Stimulated activated CD8-positive, alpha-beta memory T cell treated with anti-CD3 and anti-CD28 coated beads, Interleukin-12 subunit alpha, Interleukin-12 subunit beta, amount 100 ng/mL, for 1 hour (primary cell): Measurements from ENCODE around the gene NIN.

Source experiments
- DNase-seq: peaks from one replicate; pipeline ENCODE4 v3.0.0-alpha.2; 2020; ENCODE audit warnings: low read depth

NIN gene

GRCh38 chr14:50792051-50792477 is 38.9 kb downstream of the NIN start:
- DNase-seq, result no peak

- no peak for DNase-seq
Observed at GRCh38 chr14:50791201-50791600, 39.8 kb downstream of the NIN start.

DNA sequence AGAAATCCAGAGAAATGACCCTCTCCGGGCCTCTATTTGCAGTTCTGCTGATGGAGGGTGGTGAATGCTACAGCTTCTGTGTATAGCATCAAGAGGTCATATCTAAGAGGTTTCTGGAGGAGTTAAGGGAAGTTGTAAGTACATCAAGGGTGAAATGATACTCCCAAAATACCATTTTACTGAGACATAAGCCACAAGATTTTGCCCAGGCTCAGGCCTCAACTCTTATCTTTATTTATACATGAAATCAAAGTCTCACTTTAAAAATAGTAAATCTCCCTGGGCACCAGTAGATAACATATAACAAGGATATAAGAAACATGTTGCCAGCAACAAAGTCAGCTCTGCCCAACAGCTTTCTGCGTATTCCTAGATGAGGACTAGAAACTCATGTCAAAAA is 40.4 kb downstream of the NIN start:
- DNase-seq, result no peak

DNA sequence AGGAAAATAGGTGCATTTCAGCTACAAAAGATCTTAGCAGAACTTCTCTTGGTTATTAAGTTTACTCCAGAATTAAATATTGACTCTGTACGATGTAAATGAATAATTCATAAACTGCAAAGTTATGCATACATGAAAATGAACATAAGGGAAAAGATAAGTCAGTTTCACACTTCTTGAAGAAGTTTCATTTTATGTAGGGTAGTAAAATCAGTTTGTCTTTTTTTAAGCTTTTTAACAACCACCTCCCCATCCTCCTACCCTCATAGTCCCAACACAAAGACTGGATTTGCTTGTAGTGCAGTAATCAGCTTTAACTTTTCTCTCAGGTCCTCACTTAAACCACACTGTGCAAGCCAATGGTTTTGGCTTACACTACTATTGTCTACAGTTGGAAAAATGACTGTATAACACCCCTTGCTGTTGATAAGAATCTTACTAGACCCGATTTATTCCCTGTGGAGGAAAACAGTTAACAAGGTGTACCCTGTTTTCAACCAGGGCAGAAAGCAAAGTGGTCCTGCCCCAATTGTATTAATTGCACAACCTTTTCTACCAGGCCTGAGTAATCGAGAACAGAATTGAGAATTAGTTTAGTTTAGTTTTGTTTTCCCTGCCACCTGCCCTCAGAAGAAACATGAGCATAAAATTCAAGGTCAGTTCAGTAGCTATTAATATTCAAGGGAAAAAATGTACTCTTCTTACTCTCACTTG is 44.1 kb downstream of the NIN start:
- no peak for DNase-seq

- DNase-seq, result no peak
Observed at GRCh38 chr14:50785457-50786063, 45.4 kb downstream of the NIN start.

DNA sequence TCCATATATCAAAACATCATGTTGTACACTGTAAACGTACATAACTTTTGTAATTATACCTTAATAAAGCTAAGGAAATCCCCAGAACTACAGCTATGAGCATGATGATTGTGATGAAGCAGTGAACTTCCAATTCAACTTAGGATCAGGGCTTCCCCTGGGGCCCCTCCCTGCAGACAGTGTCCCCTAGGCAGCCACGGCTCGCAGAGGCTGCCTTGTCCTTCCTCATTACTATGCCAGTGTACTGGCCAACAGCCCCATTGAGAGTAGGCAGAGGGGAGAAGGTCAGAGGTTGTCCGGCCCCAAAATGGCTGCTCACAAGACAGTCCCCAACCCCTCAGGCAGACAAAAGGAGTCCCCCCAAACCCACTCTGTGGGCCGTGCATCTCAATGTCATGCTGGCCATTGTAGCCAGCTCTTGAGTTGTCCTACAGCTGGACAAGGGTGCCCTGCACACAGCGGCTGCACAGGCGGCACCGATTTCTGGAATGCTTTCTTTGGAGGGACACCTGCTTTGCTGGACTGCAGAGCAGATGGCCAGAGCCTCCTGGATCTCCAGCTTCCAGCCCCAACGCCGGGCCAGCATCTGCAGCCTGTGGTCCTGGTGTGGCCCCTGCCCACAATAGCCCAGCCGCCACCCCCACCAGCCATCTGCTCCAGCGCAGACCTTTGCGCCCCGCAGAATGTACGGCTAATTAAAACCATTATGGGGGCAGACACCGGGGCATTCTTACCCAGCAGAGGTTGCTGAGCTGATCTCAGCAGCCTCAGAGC is 46.1 kb downstream of the NIN start:
- DNase-seq, result no peak

DNA sequence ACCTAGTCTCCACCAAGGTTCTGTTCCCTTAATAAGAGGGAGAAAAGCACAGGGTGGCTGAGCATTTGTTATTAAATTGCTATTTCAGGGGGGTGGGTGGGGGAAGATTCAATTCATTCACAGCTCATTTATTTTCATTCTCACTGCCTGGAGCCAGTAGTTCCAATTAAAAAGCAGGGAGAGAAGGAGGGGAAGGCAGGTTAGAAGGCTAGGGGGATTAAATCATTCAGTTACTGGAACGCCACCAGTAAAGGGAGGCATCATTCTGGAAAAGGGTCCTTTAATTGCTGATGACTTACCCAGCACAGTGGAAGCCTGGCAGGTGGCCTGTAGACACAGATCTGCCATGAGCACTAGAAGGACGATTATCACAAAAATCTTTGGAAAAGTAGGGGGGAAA is 47.4 kb downstream of the NIN start:
- no peak for DNase-seq

GRCh38 chr14:50780393-50780792 is 50.6 kb downstream of the NIN start:
- DNase-seq, result no peak

DNA sequence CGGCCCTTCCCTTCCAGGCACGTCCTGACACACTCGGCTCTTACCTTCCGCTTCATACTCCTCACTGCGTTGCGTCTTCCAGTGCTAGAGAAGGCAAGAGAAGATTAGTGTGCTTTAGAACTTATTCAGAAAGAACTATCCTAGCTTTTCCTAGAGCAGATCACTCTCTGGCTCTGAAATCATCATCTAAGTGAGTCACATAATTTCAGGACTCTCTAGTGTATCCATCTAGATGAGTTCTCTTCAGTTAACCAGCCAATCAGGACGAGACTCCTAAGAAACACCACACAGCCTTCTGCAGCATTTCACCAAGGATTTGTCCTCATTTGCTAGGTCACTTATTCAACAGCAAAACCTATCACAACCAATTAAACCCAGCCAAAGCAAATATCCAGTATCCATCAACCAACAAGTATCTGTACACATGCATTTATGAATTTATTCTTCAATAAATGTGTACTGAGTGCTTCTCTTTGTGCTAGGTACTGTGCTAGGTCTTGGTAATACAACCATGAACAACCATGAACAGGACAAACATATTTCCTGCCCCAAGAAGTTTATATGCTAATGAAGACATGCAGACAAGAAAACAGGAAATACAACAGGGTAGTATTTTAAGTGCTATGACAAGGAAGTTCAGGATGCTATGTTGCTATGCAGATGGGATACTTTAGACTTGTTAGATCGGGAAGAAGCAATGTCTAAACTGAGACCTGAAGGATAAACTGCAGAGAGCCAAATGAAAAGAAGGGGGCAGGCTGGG is 52.1 kb downstream of the NIN start:
- no peak for DNase-seq

DNA sequence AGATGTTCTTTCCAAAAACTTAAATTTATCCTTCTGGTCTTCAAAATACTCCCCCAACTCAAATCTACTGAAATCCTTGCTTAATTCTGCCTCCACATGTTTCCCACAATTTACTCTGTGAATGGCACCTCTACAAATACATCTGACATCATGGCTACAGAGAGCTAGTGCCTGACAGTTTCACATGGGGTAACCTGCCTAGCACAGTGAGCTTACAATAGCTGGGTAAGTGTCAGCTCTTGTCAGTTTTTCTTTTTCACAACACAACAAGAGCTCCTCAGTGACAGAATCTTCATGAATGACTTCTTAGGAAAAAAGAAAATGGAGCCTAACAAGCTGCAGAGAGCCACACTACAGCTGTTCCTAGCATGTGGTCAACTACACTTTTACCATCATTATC is 54.4 kb downstream of the NIN start:
- DNase-seq, result no peak

DNA sequence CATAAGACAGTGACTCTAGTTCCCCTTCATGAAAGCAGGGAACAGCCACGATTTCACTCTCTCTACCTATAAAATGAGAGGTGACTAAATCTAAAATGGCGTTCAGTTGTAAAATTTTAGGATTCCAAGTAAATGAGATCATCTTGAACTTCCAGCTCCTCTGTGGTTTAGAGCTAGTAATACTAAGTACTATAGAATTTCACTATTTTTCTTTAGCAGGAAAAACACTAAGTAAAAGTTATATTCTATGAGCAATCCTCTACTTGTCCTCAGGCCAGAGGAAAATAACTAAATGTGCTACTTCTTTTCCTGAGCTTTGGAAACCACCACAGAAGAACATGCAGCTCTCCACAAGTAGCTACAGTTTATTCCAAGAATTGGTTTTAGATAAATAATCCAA is 55.6 kb downstream of the NIN start:
- DNase-seq, result no peak

DNA sequence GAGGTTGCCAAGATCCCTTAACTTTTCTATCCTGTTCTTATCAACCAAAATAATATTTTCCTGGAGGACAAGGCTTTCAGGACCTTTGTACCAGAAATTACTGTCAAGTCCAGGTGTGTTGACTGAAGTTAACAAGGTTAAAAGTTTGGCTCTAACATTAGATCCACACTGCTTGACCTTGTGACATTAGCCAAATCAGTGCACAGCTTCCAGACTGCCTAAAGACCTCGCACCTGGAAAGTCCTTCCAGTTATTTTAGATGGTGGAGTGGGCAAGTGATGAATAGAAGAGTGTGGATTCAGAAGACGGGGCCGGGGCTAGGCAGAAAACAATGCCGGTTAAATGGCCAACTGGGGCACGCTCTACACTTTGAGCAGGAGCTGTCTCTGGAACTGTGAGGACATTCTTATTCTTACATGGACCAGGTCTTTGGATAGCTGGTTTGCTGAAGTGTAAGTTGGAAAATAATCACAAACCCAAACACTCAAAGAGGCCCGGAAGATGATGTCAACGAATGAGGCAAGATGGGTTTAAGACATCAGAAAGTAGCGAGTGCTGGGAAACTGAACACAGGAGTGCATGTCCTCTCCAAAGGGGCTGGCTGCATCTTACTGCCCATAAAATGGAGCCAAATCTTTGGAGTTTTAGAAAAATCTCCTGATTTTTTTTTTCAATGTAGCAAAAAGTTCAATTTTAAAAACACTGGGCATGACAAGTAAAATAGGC is 56.3 kb downstream of the NIN start:
- no peak for DNase-seq

DNA sequence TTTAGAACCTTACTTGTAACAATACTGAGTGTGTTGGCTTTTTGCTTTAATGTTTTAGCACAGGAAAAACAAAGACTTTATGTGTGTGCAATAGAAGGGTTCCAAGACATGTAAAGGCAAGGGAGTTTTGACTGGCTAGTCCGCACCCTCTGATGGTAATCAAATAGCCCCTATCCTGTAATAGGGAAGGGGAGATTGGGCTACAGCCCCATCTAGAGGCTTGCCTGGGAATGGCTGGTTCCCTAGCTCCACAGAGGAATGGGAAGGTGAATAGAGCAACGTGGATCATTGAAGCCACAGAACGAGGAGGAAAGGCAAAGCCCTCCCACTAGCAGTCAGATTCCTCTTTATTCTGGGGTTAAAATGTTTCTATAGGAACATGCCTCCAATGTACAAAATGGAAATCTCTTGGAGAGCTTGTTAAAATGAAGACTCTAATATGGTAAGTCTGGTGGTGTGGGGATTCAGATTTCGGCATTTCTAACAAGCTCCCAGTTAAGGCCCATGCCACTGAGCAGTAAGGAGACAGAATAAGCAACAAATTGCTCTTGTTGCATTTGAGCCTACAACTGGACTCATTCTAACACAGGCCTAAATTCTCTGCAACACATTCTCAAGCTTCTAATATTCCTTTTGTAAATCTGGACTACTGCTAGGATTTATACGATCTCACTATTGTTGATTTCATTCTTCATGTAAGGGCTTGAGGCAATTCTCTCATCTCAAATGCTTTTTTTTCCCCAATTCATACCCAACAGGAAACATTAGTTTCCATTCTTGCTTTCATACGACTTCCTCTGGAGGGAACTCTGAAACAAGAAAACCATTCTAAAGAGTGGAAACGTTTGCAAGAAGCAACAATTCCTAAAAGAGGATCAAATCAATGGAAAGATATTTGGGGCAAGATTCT is 57.1 kb downstream of the NIN start:
- no peak for DNase-seq

- no peak for DNase-seq
Observed at GRCh38 chr14:50772412-50772811, 58.5 kb downstream of the NIN start.

- DNase-seq, result no peak
Observed at GRCh38 chr14:50770586-50770985, 60.4 kb downstream of the NIN start.

- no peak for DNase-seq
Observed at GRCh38 chr14:50769863-50770500, 61.0 kb downstream of the NIN start.

DNA sequence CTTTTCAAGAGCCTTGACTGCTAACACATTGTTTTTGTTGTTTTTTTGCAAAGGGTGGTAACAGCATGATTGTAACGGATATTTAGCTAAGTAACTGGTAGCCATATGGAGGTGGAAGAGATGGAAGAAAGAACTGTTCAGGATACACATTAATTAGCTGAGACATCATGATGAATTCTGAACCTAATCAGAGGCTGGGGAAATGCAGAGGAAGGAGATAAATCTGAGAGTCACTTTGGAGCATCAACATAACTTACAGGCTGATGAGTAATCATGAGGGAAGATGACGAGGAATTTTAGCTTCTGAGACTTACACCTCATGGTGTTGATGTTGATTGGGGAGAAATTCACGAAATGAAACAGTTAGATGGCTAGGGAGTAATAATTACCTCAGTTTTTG is 62.3 kb downstream of the NIN start:
- no peak for DNase-seq

GRCh38 chr14:50766338-50766886 is 64.5 kb downstream of the NIN start:
- no peak for DNase-seq

GRCh38 chr14:50763382-50764007 is 67.5 kb downstream of the NIN start:
- DNase-seq, result no peak

GRCh38 chr14:50762931-50763300 is 68.0 kb downstream of the NIN start:
- DNase-seq, result no peak
